Hepatocyte (in vitro differentiated cells): ENCODE results near the gene CLBA1. TPM values are rescaled to one million over a fixed set of nuclear protein-coding genes. Genes with fewer than 3 reads are reported as not detected.

Experiments used
- DNase-seq: peaks from one replicate; pipeline ENCODE4 v3.0.0-alpha.2; 2016; ENCODE audit warnings: low spot score
- H2AFZ ChIP-seq: fragments of 200-600 bp; sonication (generic); 2 replicates; pipeline ENCODE4 v1.6.0; 2016; ENCODE audit warnings: antibody characterized with exemption, mild to moderate bottlenecking
- H3K27ac ChIP-seq: fragments of 200-600 bp; sonication (generic); 2 replicates; pipeline ENCODE4 v1.5.1; 2016; ENCODE audit warnings: mild to moderate bottlenecking
- H3K27me3 ChIP-seq: fragments of 200-600 bp; sonication (generic); 2 replicates; pipeline ENCODE4 v1.6.1; 2016
- H3K36me3 ChIP-seq: fragments of 200-600 bp; sonication (generic); replicated peaks from 2 replicates; pipeline ENCODE4 v1.5.1; 2016; ENCODE audit warnings: low read depth; ENCODE audit not compliant: insufficient read depth
- H3K4me1 ChIP-seq: fragments of 200-600 bp; sonication (generic); 2 replicates; pipeline ENCODE4 v1.5.1; 2016; ENCODE audit warnings: mild to moderate bottlenecking, moderate library complexity; ENCODE audit not compliant: insufficient read depth
- H3K4me2 ChIP-seq: fragments of 200-600 bp; sonication (generic); 2 replicates; pipeline ENCODE4 v1.6.0; 2016
- H3K4me3 ChIP-seq: fragments of 200-600 bp; sonication (generic); 2 replicates; pipeline ENCODE4 v1.5.1; 2016; ENCODE audit warnings: mild to moderate bottlenecking
- H3K79me2 ChIP-seq: fragments of 200-600 bp; sonication (generic); 2 replicates; pipeline ENCODE4 v1.6.0; 2017; ENCODE audit warnings: mild to moderate bottlenecking
- H3K9me2 ChIP-seq: fragments of 200-600 bp; sonication (generic); replicated peaks from 2 replicates; pipeline ENCODE4 v1.6.0; 2017; ENCODE audit warnings: mild to moderate bottlenecking; ENCODE audit not compliant: insufficient read depth
- H3K9me3 ChIP-seq: fragments of 200-600 bp; sonication (generic); 2 replicates; pipeline ENCODE4 v1.5.1; 2016; ENCODE audit warnings: low read depth, mild to moderate bottlenecking
- H4K20me1 ChIP-seq: fragments of 200-600 bp; sonication (generic); 2 replicates; pipeline ENCODE4 v1.6.0; 2016; ENCODE audit warnings: mild to moderate bottlenecking; ENCODE audit not compliant: insufficient read depth, poor library complexity, severe bottlenecking
- EZH2 ChIP-seq: fragments of 200-600 bp; sonication (generic); IDR thresholded peaks from 2 replicates; pipeline ENCODE4 v1.6.1; 2016; ENCODE audit warnings: antibody characterized with exemption, mild to moderate bottlenecking, borderline replicate concordance
- EZH2phosphoT487 ChIP-seq: fragments of 200-600 bp; sonication (generic); IDR thresholded peaks from one replicate; pipeline ENCODE4 v1.6.1; 2018; ENCODE audit warnings: antibody characterized with exemption, mild to moderate bottlenecking, low read depth, moderate library complexity; ENCODE audit not compliant: unreplicated experiment, severe bottlenecking
- WGBS: methylation state at CpG from one replicate; pipeline ENCODE4 v1.1.6; 2016; ENCODE audit warnings: low lambda C conversion rate; ENCODE audit errors: missing lambda C conversion rate; 5-methylcytosine and 5-hydroxymethylcytosine counted together
- polyA plus RNA-seq: library from polyadenylated mRNA; unstranded; fragments of >200 nt; fragmentation: Nextera tagmentation; extraction: Ambion mirVana; gene quantifications from 2 replicates; pipeline ENCODE4 v1.2.1, GENCODE V29; 2016
- total RNA-seq: library from RNA; depleted of rRNA; stranded (reverse); fragments of >200 nt; gene quantifications from 2 replicates; pipeline ENCODE4 v1.2.3, GENCODE V29; 2014
- TF ChIP-seq, protein P1 (sequence below): fragments of 200-600 bp; sonication (generic); IDR thresholded peaks from 2 replicates; pipeline ENCODE4 v1.5.1; 2016; ENCODE audit warnings: antibody characterized with exemption, mild to moderate bottlenecking; ENCODE audit not compliant: poor library complexity

The CLBA1 gene
- total and polyA plus RNA-seq, 2 experiments from 2014 or later, result 6.4 to 9.3 TPM

DNA sequence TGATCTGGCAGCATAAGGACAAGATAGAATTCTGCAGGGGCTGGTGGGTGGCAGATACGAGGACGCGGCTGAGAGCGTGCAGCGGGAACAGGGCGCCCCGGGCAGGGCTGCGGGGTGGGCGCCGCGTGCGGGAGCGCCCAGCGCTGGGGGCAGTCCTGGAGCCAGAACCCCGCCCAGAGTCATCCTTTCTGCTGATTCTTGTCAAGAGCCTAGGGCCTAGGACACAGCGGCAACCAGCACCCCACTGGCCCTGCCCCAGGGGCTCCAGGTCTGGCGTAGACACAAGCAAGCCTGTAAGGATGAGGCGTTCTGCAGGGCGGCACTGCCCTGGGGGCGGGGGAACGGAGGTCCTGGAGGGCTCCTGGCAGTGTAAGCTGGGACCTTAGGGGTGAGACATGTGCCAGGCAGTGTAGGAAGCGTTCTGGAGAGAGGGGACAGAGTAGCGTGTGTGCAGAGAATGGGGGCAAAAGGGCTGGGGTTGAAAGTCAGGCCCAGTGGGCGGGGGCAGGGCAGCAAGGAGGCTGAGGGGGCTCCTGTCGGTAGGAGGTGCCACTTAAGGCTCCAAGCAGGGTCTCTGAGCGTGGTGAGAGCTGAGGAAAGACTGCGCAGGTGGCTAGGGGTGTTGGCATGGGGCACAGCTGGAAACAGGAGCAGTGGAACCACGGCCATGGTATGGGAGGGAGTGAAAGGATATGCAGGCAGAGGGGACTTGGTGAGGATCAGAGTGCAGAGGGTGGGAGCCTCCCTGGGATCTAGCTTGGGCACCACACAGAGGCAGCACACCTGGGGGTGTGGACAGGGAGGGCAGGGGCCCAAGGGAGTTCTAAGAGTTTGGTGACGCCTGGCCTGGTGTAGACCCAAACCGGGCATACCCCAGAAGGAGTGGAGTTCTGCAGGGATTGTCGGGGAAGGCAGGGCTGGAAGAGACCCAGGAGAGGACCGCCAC lies 6.6 kb upstream of the CLBA1 start:
- Histone ChIP-seq H3K27me3 (no peaks in the 10 kb centered on the region), H3K36me3 (no peaks in the 10 kb centered on the region), H3K27ac (no peak overlapping the region), H3K9me2 (no peaks in the 10 kb centered on the region), H3K9me3 (no peaks in the 10 kb centered on the region), H4K20me1 (no peaks in the 10 kb centered on the region), H2AFZ (peak overlapping the region; percentile 71), H3K4me2 (peak overlapping the region; percentile 98), H3K4me3 (peak overlapping the region; percentile 39), H3K79me2 (no peaks in the 10 kb centered on the region), H3K4me1 (peaks cover 23% of the 10 kb centered on the region)
- 44% methylated on average over 31 of the region's 32 CpGs for WGBS
- peak; percentile 9 for DNase-seq
- TF ChIP-seq EZH2, result no peak
- TF ChIP-seq, protein P1, sequence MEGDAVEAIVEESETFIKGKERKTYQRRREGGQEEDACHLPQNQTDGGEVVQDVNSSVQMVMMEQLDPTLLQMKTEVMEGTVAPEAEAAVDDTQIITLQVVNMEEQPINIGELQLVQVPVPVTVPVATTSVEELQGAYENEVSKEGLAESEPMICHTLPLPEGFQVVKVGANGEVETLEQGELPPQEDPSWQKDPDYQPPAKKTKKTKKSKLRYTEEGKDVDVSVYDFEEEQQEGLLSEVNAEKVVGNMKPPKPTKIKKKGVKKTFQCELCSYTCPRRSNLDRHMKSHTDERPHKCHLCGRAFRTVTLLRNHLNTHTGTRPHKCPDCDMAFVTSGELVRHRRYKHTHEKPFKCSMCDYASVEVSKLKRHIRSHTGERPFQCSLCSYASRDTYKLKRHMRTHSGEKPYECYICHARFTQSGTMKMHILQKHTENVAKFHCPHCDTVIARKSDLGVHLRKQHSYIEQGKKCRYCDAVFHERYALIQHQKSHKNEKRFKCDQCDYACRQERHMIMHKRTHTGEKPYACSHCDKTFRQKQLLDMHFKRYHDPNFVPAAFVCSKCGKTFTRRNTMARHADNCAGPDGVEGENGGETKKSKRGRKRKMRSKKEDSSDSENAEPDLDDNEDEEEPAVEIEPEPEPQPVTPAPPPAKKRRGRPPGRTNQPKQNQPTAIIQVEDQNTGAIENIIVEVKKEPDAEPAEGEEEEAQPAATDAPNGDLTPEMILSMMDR, result no peak

DNA sequence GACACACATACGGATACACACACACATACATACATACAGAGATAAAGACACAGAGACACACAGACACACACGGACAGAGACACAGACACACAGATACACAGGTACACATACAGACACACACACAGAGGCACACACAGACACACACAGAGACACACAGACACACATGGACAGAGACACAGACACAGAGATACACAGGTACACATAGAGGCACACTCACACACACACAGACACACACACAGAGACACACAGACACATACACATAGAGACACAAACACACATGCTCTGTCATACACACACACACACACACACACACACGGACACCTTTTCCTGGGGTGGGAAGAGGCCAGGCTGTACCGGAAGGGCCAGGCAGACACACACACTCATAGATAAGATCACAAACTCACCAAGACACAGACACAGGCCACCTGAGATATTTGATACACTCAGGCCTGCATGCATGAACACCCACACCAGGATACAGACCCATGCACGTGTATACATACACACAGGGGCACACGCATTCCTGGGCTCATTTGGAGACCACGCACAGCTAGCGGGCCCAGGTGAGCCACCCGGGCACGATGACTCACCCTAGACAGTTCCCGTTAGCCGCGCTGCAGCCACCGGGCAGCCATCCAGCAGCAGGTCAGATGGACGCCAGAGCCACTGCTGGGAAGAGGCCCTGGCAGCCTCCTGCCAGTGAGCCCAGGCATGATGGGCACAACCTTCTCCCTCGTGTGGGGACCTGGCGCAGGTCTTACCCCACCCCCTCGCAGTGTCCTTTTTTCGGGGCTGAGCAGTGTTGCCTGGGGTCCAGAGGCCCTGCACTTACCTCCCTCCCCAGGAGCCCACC lies 5.6 kb upstream of the CLBA1 start:
- H4K20me1 ChIP-seq, result no peaks in the 10 kb centered on the region
- H3K4me2 ChIP-seq, result no peak overlapping the region
- no peaks in the 10 kb centered on the region for H3K9me3 ChIP-seq
- no peak overlapping the region for H3K27ac ChIP-seq
- no peaks in the 10 kb centered on the region for H3K36me3 ChIP-seq
- H2AFZ ChIP-seq, result no peak overlapping the region
- H3K27me3 ChIP-seq, result no peaks in the 10 kb centered on the region
- 78% methylated on average over 19 of the region's 19 CpGs for WGBS
- no peaks in the 10 kb centered on the region for H3K79me2 ChIP-seq
- TF ChIP-seq, protein P1, result no peak
- TF ChIP-seq EZH2phosphoT487 (no peak), EZH2 (no peak)
- no peaks in the 10 kb centered on the region for H3K9me2 ChIP-seq
- DNase-seq, result peak; percentile 39
- peaks cover 17% of the 10 kb centered on the region for H3K4me1 ChIP-seq
- no peak overlapping the region for H3K4me3 ChIP-seq

DNA sequence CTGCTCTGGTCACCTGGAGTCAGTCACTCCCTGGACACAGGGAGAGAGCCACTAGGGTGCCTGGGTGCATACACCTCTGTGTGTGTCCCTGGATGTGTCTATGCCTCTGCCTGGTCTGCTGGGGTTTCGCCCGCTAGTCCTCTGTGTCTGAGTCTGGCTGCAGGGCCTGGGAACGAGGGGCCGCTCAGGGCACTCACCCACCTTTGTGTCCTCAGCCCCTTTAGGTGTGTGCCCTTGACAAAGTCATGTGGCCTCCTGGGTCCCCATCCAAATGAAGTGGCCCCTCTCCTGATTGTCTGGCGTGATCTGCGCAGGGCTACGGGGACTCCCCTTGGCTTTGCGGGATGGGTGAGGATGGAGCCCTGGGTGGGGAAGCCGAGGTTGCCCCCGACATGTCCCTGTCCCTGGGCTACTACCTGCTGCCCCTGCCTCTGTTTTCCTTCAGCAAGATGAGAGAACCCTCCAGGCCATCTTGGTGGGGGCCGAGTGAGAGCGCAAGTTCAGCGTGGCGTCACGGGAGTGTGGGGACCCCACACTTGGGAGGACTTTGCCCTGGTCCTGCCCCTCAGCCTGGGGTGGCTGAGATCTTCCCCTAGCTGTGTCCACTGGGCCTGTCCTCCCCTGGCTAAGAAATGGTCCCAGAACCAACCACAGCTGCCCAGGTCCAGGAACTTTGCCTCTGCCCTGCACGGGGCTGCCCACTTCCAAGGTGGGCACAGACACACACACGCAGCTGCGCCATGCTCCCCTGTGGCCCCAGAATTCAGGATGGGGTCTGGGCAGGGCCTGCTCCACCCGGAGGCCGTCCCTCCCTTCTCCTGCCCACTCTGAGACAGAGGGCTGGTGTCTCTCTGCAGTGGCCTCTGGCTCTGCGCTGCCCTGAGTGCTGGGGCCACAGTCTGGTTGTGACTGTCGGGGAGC lies 4.7 kb upstream of the CLBA1 start:
- TF ChIP-seq, protein P1, result no peak
- TF ChIP-seq EZH2phosphoT487 (no peak), EZH2 (no peak)
- Histone ChIP-seq H3K9me2 (no peaks in the 10 kb centered on the region), H3K27me3 (no peaks in the 10 kb centered on the region), H3K9me3 (no peaks in the 10 kb centered on the region), H4K20me1 (no peaks in the 10 kb centered on the region), H3K4me2 (no peak overlapping the region), H3K4me1 (peaks cover 13% of the 10 kb centered on the region), H3K27ac (no peak overlapping the region), H2AFZ (no peak overlapping the region), H3K79me2 (no peaks in the 10 kb centered on the region), H3K36me3 (no peaks in the 10 kb centered on the region), H3K4me3 (no peak overlapping the region)
- DNase-seq, result peak; percentile 3
- 88% methylated on average over 20 of the region's 22 CpGs for WGBS
